ENCODE measurements around the gene VGF.

The VGF gene

GRCh38 chr7:101164071-101164840 is 1.1 kb downstream of the VGF start:
- TF ChIP-seq CTCF (IDR thresholded peaks at IDR 0.05; ENCODE audit: borderline replicate concordance, insufficient read depth, low read depth, low read length): no peak

GRCh38 chr7:101163279-101164070 is 1.9 kb downstream of the VGF start:
- no peak for TF ChIP-seq CTCF (IDR thresholded peaks at IDR 0.05; ENCODE audit: borderline replicate concordance, insufficient read depth, low read depth, low read length)
- H3K4me3 ChIP-seq (ENCODE audit: low read depth, low read length): peak overlapping the region; percentile 50

More at GRCh38 chr7:101164071-101164840, 1.1 kb downstream of the VGF start:
- H3K4me3 ChIP-seq (ENCODE audit: low read depth, low read length): no peak overlapping the region

GRCh38 chr7:101162551-101163278 is 2.7 kb downstream of the VGF start:
- no peak for TF ChIP-seq CTCF (IDR thresholded peaks at IDR 0.05; ENCODE audit: borderline replicate concordance, insufficient read depth, low read depth, low read length)
- H3K4me3 ChIP-seq (ENCODE audit: low read depth, low read length): peak overlapping the region; percentile 50

- H3K4me3 ChIP-seq (ENCODE audit: low read depth, low read length): no peak overlapping the region
- TF ChIP-seq CTCF (IDR thresholded peaks at IDR 0.05; ENCODE audit: borderline replicate concordance, insufficient read depth, low read depth, low read length): no peak
Observed at GRCh38 chr7:101161692-101162471, 3.5 kb downstream of the VGF start.

GRCh38 chr7:101160910-101161309 is 4.5 kb downstream of the VGF start:
- no peak overlapping the region for H3K4me3 ChIP-seq (ENCODE audit: low read depth, low read length)
- no peak for TF ChIP-seq CTCF (IDR thresholded peaks at IDR 0.05; ENCODE audit: borderline replicate concordance, insufficient read depth, low read depth, low read length)
